Measurements from ENCODE around the gene SPOCK2.

The SPOCK2 gene

GRCh38 chr10:72086466-72087391, 1.6 kb downstream of the SPOCK2 start:
- no peak for DNase-seq

- DNase-seq, result no peak
These were observed 2.4 kb downstream of the SPOCK2 start for GRCh38 chr10:72085864-72086465.

GRCh38 chr10:72085166-72085565, 3.2 kb downstream of the SPOCK2 start:
- no peak for DNase-seq

- no peak for DNase-seq
These were observed 4.4 kb downstream of the SPOCK2 start for GRCh38 chr10:72083790-72084459.

GRCh38 chr10:72082856-72083789, 5.2 kb downstream of the SPOCK2 start:
- DNase-seq, result no peak

GRCh38 chr10:72081772-72082590, 6.4 kb downstream of the SPOCK2 start:
- no peak for DNase-seq

GRCh38 chr10:72081210-72081609, 7.1 kb downstream of the SPOCK2 start:
- DNase-seq, result no peak

GRCh38 chr10:72080042-72080975, 8.0 kb downstream of the SPOCK2 start:
- no peak for DNase-seq

GRCh38 chr10:72079356-72079755, 9.0 kb downstream of the SPOCK2 start:
- DNase-seq, result no peak

GRCh38 chr10:72077275-72077990, 10.9 kb downstream of the SPOCK2 start:
- no peak for DNase-seq

GRCh38 chr10:72076756-72077155, 11.6 kb downstream of the SPOCK2 start:
- DNase-seq, result no peak

- DNase-seq, result no peak
These were observed 12.8 kb downstream of the SPOCK2 start for GRCh38 chr10:72075376-72076115.

GRCh38 chr10:72074574-72075375, 13.6 kb downstream of the SPOCK2 start:
- no peak for DNase-seq

- DNase-seq, result no peak
These were observed 14.4 kb downstream of the SPOCK2 start for GRCh38 chr10:72073708-72074573.

GRCh38 chr10:72072639-72073038, 15.7 kb downstream of the SPOCK2 start:
- DNase-seq, result no peak

GRCh38 chr10:72072046-72072445, 16.3 kb downstream of the SPOCK2 start:
- no peak for DNase-seq

All from NCI-H526 treated with DMSO at 0.1 percent for 48 hours (cell line).